Fibroblast of gingiva (primary cell): ENCODE measurements around the gene USP32.
A peak's percentile ranks its signal among the peaks of the same experiment; 100 is the strongest.

Experiments
- DNase-seq: peaks from one replicate; pipeline ENCODE4 v3.0.0-alpha.2; 2011; ENCODE audit warnings: low read depth

The USP32 gene

GRCh38 chr17:60300949-60301348 lies 91.0 kb downstream of the USP32 start:
- peak; percentile 57 for DNase-seq

GRCh38 chr17:60300011-60300410 lies 91.9 kb downstream of the USP32 start:
- DNase-seq, result peak; percentile 17

DNA sequence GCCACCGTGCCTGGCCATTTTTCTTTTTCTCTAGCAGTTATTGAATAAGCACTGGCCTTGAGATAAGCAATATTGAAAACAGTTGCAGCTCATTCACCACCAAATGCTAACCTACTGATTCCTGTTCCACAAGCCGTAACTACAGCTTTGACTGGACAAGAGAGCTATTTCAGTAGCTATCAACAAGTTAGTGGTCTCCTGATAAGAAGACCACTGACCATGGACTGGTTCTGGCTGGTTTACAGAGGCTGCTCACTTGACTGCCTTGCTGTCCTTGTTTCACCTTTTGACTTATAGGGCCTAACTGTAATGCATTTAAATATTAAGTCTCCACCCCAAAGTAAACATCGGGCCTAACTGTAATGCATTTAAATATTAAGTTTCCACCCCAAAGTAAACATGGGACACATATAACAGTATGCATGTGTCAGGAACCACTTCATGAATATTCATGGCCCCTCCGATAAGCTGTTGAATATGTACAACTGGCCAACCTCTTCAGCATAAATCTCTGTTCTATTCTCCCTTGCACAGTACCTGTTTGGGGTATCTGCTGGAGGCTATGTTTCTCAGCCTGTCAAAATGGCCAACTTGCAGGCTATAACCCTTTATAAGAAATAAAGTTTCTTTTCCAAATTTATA lies 94.1 kb downstream of the USP32 start:
- DNase-seq, result no peak

DNA sequence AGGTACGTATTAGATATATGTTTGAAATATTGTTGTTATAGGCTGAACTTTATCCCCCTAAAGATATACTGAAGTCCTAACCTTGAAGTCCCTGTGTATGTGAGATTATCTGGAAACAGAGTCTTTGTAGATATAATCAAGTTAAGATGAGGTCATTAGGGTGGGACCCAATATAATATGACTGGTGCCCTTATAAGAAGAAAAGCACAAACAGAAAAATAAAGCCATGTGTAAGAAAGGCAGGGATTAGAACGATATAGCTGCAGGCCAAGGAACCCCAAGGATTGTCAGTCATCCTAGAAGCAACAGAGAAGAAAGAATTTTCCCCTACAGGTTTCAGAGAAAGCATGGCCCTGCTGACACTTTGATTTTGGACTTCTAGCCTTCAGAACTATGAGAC lies 95.8 kb downstream of the USP32 start:
- no peak for DNase-seq

- no peak for DNase-seq
These were observed 98.2 kb downstream of the USP32 start for GRCh38 chr17:60293580-60294335.

- DNase-seq, result no peak
These were observed 99.2 kb downstream of the USP32 start for GRCh38 chr17:60292697-60293096.

DNA sequence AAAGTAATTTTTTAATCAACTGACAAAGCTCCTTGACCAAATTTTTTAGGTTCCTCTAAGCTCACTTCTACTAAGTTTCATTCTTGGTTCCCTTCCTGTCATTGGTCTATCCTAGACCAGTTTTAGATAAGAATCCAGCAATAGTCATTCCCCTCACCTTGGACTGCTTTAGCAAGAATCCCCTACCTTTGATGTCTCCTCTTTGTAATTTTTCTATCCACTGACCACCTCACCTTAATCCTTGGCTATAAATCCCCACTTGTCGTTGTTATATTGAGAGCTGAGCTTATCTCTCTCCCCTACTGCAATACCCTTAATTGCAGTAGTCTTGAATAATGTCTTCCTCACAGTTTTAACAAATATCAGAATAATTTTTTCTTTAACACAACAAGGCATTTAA lies 107.2 kb downstream of the USP32 start:
- no peak for DNase-seq

DNA sequence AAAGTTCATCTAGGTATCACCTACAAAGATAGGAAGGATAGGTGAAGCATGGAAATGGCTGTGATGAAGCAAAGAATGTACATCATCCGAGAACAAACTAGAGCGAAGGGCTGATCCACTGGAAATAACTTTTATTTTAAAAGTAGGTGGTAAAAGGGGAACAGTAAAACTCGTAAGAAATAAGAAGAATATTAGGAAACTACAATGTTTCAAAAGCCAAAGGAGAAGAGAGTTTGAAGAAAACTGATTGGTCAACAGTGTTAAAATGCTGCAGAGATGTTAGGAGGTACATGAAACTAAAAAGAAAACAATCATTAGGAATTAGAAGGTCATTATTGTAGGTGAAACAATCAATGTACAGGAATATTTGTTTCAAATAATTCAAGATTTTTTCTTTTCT lies 108.1 kb downstream of the USP32 start:
- DNase-seq, result no peak

DNA sequence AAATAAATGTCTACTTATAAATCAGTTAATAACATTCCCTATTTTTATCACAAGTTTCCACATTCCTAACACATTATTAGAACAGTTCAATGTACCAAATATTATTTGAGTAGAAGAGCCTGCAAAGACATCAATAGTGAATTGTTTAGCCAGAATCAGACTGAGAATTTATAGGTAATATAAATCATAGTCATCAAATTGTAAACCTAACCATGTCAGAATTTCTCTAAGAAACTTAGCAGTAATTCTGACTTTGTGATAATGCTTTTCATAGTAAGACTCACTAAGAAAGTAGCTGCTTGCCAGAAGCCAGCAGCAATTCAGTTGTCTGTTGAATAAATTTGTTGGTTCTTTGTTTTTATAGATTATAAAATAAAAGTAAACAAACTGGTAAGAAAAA lies 111.3 kb downstream of the USP32 start:
- DNase-seq, result no peak

DNA sequence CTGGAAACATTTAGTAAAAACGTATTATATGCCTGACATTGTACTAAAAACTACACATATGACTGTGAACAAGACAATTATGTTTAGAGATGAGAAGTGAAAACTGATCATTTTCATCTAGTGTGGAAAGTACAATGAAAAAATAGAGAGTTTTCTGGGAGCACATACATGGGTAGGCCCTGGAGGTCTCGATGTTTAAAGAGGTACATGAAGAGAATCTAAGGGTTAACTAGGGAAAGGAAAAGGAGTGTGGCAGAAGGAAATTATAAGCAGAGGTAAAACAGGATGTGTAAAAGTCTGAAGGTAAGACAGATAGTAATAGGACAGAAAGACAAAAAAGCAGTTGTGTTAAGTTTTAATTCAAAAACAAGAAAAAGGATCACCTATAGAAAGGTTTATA lies 113.7 kb downstream of the USP32 start:
- no peak for DNase-seq

- no peak for DNase-seq
These were observed 114.7 kb downstream of the USP32 start for GRCh38 chr17:60277258-60277657.

DNA sequence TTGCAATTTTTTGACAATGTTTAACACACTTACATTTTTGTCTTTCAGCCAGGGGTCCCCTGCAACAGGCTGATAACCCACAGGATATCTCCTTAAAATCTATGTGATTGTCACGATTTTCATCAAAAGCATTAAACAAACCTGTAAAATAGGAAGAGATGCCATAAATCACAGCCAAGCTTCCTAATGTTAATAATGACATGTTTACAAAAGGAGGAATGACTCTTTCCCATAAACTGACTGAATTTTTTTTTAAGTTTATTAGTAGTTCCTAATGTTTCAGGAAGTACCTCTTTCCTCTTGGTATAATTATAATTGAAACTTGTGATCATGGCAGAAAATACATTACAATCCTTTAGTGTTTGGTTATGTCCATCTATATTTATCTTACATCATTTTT lies 122.5 kb downstream of the USP32 start:
- DNase-seq, result no peak

DNA sequence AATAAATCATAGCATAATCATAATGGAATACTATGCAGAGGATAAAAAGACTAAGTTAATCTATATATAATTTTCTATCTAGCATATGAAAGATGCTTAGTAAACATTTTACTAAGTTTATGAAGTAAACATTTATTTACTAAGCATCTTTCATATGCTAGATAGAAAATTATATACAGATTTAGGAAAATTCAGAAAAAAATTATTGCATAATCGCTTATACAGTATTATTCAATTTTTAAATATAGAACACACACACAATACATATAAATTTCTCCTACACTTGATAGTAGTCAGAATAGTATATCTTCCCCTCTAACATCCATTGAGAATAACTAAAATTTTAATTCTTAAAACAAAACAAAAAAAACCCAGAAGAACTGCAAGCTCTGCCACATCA lies 131.4 kb downstream of the USP32 start:
- DNase-seq, result no peak

GRCh38 chr17:60258313-60258712 lies 133.6 kb downstream of the USP32 start:
- DNase-seq, result no peak

- no peak for DNase-seq
These were observed 135.8 kb downstream of the USP32 start for GRCh38 chr17:60256174-60256573.

DNA sequence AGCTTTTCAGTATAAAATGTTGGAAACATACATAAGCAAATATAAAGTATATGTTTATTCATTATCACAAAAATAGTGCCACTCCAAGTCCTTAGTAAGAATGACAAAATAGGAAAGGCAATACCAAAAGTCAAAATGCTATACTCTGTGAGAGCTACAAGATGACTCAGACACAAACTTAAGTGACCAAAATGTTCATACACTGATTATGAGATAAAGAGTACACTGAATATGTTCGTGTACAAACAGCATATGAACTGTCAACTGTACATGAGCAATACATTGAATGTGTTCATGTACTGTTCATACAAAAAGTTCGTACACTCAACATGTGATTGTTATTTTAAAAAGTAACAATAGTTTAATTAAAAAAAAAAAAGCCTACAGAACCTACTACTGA lies 138.9 kb downstream of the USP32 start:
- no peak for DNase-seq

DNA sequence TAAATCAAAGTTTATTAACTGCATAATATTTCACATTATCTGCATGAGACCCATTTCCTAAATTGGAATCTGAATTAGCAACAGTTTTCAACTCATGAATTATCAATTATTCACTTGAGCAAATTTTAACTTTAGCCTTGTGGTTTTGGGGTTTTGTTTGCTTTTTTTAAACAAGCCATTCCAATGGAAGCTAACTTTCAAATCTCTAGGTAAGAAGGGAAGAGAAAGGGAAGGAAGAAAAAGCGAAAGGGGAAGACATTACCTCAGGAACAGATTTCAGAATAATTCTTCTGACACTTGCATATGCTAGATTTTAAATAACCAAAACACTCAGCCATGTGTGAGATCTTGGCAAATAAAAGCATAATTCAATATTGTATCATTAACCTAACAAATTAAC lies 139.5 kb downstream of the USP32 start:
- no peak for DNase-seq

DNA sequence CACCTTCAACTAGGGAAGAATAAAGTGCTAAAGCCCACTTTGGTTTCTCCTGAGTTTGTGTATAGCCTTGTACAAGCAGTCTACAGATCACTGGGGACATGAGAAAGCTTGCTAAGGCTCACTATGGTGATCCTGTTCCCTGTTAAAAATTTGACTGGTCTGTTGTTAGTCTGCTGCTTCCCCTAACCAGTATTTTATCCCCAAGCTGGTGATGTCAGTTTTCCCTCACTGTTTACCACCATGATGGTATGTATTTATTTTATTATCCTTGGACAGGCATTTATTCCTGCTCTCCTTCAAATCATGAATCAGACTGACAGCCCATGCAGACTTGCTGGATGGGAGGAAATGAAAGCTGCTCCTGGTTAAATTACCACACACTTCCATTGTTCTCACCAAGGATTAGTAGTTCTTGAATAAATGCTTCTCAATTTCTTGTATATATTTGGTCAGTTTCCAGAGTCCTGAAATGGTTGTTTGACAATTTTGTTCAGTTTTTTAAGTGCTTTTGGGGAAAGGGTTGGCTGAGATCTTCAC lies 142.6 kb downstream of the USP32 start:
- no peak for DNase-seq

- DNase-seq, result no peak
These were observed 143.2 kb downstream of the USP32 start for GRCh38 chr17:60248618-60249289.

- DNase-seq, result no peak
These were observed 144.0 kb downstream of the USP32 start for GRCh38 chr17:60247836-60248461.

GRCh38 chr17:60244656-60245055 lies 147.3 kb downstream of the USP32 start:
- no peak for DNase-seq

DNA sequence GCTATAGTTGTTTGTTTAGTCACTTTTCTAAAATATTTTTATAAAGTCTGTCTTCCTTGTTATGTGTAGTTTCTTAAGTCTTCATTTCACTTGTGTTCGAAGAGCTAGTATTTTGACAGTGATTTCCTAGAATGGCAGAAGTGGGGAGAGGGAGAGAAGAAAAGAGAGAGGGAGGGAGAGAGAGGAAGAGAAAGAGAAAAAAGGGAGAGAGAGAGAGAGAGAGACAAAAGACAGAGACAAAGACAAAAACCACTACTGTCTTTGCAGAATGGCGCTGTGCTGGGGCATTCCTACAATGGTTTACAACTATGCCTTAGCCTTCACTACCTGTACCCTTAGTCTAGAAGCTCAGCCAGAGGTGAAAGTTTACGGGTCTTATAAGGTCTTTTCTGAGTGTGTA lies 151.6 kb downstream of the USP32 start:
- DNase-seq, result no peak

- peak; percentile 37 for DNase-seq
These were observed 160.2 kb downstream of the USP32 start for GRCh38 chr17:60231691-60232090.
